Measurements from ENCODE around the gene SP110. TPM values are rescaled to one million over a fixed set of nuclear protein-coding genes. Genes with fewer than 3 reads are reported as not detected.

SP110 gene
- total RNA-seq, 2 experiments from 2014 or later, result 59.4 to 63.7 TPM

DNA sequence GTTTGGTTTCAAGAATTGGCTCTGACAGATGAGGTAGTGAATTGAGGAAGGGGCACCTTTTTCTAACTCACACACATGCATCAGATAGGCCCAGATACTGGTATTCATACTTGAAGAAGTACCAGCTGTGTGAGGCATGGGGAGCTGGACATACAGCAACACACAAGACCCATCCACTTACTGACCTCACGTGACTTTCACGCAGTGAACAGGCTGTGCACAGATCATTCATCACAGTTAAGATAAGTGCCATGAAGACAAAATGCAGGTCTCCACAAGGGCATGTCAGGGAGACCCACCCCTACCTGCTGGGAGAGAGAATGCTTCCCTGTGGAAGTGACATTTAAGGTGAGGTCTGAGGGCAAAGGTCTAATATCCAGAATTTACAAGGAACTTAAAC is 38.6 kb downstream of the SP110 start:
- Histone ChIP-seq H3K4me1 (ENCODE audit: insufficient read depth, low read length) (no peaks in the 10 kb centered on the region), H3K9me3 (ENCODE audit: control insufficient read depth in 1 of 2, insufficient read depth in 1 of 2, low read length in 2 of 2) (no peaks in the 10 kb centered on the region), H3K4me3 (ENCODE audit: low read length) (no peak overlapping the region), H3K27ac (ENCODE audit: low read depth in 1 of 2, low read length in 2 of 2) (no peak overlapping the region), H3K27me3 (ENCODE audit: control insufficient read depth in 1 of 2, insufficient read depth in 2 of 2, low read length in 2 of 2) (no peaks in the 10 kb centered on the region), H3K36me3 (ENCODE audit: insufficient read depth, low read length) (peaks cover 98% of the 10 kb centered on the region)
- Mint-ChIP-seq H3K9me3 (no peaks in the 10 kb centered on the region), H3K4me3 (no peak overlapping the region), H3K36me3 (ENCODE audit: low read depth) (peaks cover 99% of the 10 kb centered on the region), H3K27me3 (no peaks in the 10 kb centered on the region), H3K27ac (no peak overlapping the region), H3K4me1 (ENCODE audit: low read depth) (no peaks in the 10 kb centered on the region)
- TF ChIP-seq CTCF (IDR thresholded peaks at IDR 0.05), result no peak
- ATAC-seq (ENCODE audit: poor library complexity) (no peak), DNase-seq (no peak)
- ChIA-PET POLR2A (no interaction called here), CTCF (no interaction called here)
- intact Hi-C loops (cut with DNase I, micrococcal nuclease), result no loop called here

DNA sequence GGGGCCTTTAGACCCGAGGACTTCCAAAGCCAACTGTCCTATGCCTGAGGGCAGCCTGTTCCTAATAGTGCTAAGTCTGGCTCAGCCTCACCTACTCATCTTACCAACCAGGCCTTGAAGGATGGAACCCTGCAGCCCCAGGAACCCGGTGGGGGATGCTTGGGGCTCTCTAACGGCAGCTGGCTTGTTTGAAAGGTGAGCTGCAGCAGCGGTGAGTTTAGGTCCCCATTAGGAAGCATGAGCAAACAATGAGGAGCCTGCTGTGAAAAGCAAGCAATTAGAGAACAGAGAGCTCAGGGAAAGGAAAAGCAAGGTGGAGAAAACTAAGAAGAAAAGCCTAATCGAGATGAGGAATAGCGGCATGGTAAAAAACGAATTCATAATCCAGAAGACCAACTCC is 39.9 kb downstream of the SP110 start:
- no peaks in the 10 kb centered on the region for H3K4me1 ChIP-seq (ENCODE audit: insufficient read depth, low read length)
- no peak overlapping the region for H3K27ac ChIP-seq (ENCODE audit: low read depth in 1 of 2, low read length in 2 of 2)
- no peak overlapping the region for H3K27ac Mint-ChIP-seq
- no peak for ATAC-seq (ENCODE audit: poor library complexity)
- TF ChIP-seq CTCF (IDR thresholded peaks at IDR 0.05), result no peak
- H3K4me1 Mint-ChIP-seq (ENCODE audit: low read depth), result no peaks in the 10 kb centered on the region
- peaks cover 98% of the 10 kb centered on the region for H3K36me3 ChIP-seq (ENCODE audit: insufficient read depth, low read length)
- intact Hi-C loops (cut with DNase I, micrococcal nuclease), result no loop called here
- peaks cover 99% of the 10 kb centered on the region for H3K36me3 Mint-ChIP-seq (ENCODE audit: low read depth)
- no peaks in the 10 kb centered on the region for H3K27me3 Mint-ChIP-seq
- H3K9me3 Mint-ChIP-seq, result no peaks in the 10 kb centered on the region
- H3K4me3 ChIP-seq (ENCODE audit: low read length), result no peak overlapping the region
- no peak for DNase-seq
- CTCF ChIA-PET, result no interaction called here
- H3K9me3 ChIP-seq (ENCODE audit: control insufficient read depth in 1 of 2, insufficient read depth in 1 of 2, low read length in 2 of 2), result no peaks in the 10 kb centered on the region
- POLR2A ChIA-PET, result no interaction called here
- no peaks in the 10 kb centered on the region for H3K27me3 ChIP-seq (ENCODE audit: control insufficient read depth in 1 of 2, insufficient read depth in 2 of 2, low read length in 2 of 2)
- no peak overlapping the region for H3K4me3 Mint-ChIP-seq

- ChIA-PET POLR2A (no interaction called here), CTCF (no interaction called here)
- no peaks in the 10 kb centered on the region for H3K27me3 Mint-ChIP-seq
- no peaks in the 10 kb centered on the region for H3K4me1 Mint-ChIP-seq (ENCODE audit: low read depth)
- peaks cover 99% of the 10 kb centered on the region for H3K36me3 Mint-ChIP-seq (ENCODE audit: low read depth)
- no peak overlapping the region for H3K27ac ChIP-seq (ENCODE audit: low read depth in 1 of 2, low read length in 2 of 2)
- no peaks in the 10 kb centered on the region for H3K4me1 ChIP-seq (ENCODE audit: insufficient read depth, low read length)
- H3K27me3 ChIP-seq (ENCODE audit: control insufficient read depth in 1 of 2, insufficient read depth in 2 of 2, low read length in 2 of 2), result no peaks in the 10 kb centered on the region
- no peak for TF ChIP-seq CTCF (IDR thresholded peaks at IDR 0.05)
- H3K4me3 ChIP-seq (ENCODE audit: low read length), result no peak overlapping the region
- peaks cover 98% of the 10 kb centered on the region for H3K36me3 ChIP-seq (ENCODE audit: insufficient read depth, low read length)
- H3K9me3 ChIP-seq (ENCODE audit: control insufficient read depth in 1 of 2, insufficient read depth in 1 of 2, low read length in 2 of 2), result no peaks in the 10 kb centered on the region
- H3K27ac Mint-ChIP-seq, result peak overlapping the region; percentile 8
- ATAC-seq (ENCODE audit: poor library complexity) (no peak), DNase-seq (no peak)
- H3K9me3 Mint-ChIP-seq, result no peaks in the 10 kb centered on the region
- no peak overlapping the region for H3K4me3 Mint-ChIP-seq
- intact Hi-C loops (cut with DNase I, micrococcal nuclease), result no loop called here
Observed at GRCh38 chr2:230178546-230179485, 41.0 kb downstream of the SP110 start.

Data from CD4-positive, alpha-beta T cell (primary cell).